Calu3 (cell line): ENCODE measurements around the gene BEND7. TPM values are rescaled to one million over a fixed set of nuclear protein-coding genes. Genes with fewer than 3 reads are reported as not detected.
A peak's percentile ranks its signal among the peaks of the same experiment; 100 is the strongest.
"Not testable (repeated sequence)": the region's sequence is repeated elsewhere in the genome, so short reads cannot be mapped to it uniquely, and the experiment has no call there.

Source experiments
- BruUV-seq: library from RNA; stranded (reverse); fragments of 400-500 nt; replicated peaks from 2 replicates; lab custom pipeline; 2021; lab: Mats Ljungman, UMichigan
- CTCF ChIA-PET: fragments of 300-600 bp; sonication (Branson Sonifier 250); formaldehyde crosslinking; loops from one replicate; lab custom pipeline; 2022; ENCODE audit warnings: antibody characterized with exemption; lab: Charles Lee
- DNase-seq: peaks from one replicate; pipeline ENCODE4 v3.0.0; 2022
- H3K27ac Mint-ChIP-seq: one replicate; pipeline ENCODE4 v1.8.0; 2022; ENCODE audit warnings: mixed read lengths; ENCODE audit not compliant: unreplicated experiment
- H3K27me3 Mint-ChIP-seq: one replicate; pipeline ENCODE4 v1.8.0; 2022; ENCODE audit warnings: mixed read lengths; ENCODE audit not compliant: unreplicated experiment
- H3K36me3 Mint-ChIP-seq: one replicate; pipeline ENCODE4 v1.8.0; 2022; ENCODE audit warnings: mild to moderate bottlenecking, moderate library complexity, mixed read lengths; ENCODE audit not compliant: insufficient read depth, unreplicated experiment
- H3K4me1 Mint-ChIP-seq: one replicate; pipeline ENCODE4 v1.8.0; 2022; ENCODE audit warnings: mild to moderate bottlenecking, low read depth, mixed read lengths; ENCODE audit not compliant: unreplicated experiment
- H3K4me3 Mint-ChIP-seq: one replicate; pipeline ENCODE4 v1.8.0; 2022; ENCODE audit warnings: mild to moderate bottlenecking, low read depth, moderate library complexity, mixed read lengths; ENCODE audit not compliant: unreplicated experiment
- H3K9me3 Mint-ChIP-seq: one replicate; pipeline ENCODE4 v1.8.0; 2022; ENCODE audit warnings: low read depth, mixed read lengths; ENCODE audit not compliant: unreplicated experiment
- CTCF ChIP-seq: fragments of 200-600 bp; IDR thresholded peaks from one replicate; pipeline ENCODE4 v1.8.0; 2022; ENCODE audit warnings: antibody characterized with exemption; ENCODE audit not compliant: unreplicated experiment
- intact Hi-C: fragments of 100-400 bp; cut with micrococcal nuclease; formaldehyde crosslinking; loops from one replicate; pipeline ENCODE4 v1.10.0; 2022; ENCODE audit not compliant: unreplicated experiment
- total RNA-seq: library from RNA; stranded (reverse); gene quantifications from 2 replicates; pipeline ENCODE4 v1.2.3, GENCODE V29; 2022

Gene BEND7
- total RNA-seq, 1 experiment from 2014 or later, result 8.3 TPM

GRCh38 chr10:13440185-13441061, 88.4 kb downstream of the BEND7 start:
- no TSS peak for BruUV-seq
- DNase-seq, result peak; percentile 77
- Mint-ChIP-seq H3K4me1 (no peaks in the 10 kb centered on the region), H3K9me3 (no peaks in the 10 kb centered on the region), H3K4me3 (peak overlapping the region; percentile 68), H3K36me3 (no peaks in the 10 kb centered on the region), H3K27ac (no peak overlapping the region), H3K27me3 (peaks cover 40% of the 10 kb centered on the region)
- CTCF ChIA-PET, result interaction anchor here (0.5 to 2.5 kb wide), 12 partner anchors 8 to 337 kb away, joined by 3 to 36 read pairs (median 4); no protein-coding TSS in a partner anchor
- TF ChIP-seq CTCF, result peak; percentile 93
- intact Hi-C loops, result loop anchor here (1.0 kb wide), 1 partner anchor 68 kb away; no protein-coding TSS in a partner anchor

DNA sequence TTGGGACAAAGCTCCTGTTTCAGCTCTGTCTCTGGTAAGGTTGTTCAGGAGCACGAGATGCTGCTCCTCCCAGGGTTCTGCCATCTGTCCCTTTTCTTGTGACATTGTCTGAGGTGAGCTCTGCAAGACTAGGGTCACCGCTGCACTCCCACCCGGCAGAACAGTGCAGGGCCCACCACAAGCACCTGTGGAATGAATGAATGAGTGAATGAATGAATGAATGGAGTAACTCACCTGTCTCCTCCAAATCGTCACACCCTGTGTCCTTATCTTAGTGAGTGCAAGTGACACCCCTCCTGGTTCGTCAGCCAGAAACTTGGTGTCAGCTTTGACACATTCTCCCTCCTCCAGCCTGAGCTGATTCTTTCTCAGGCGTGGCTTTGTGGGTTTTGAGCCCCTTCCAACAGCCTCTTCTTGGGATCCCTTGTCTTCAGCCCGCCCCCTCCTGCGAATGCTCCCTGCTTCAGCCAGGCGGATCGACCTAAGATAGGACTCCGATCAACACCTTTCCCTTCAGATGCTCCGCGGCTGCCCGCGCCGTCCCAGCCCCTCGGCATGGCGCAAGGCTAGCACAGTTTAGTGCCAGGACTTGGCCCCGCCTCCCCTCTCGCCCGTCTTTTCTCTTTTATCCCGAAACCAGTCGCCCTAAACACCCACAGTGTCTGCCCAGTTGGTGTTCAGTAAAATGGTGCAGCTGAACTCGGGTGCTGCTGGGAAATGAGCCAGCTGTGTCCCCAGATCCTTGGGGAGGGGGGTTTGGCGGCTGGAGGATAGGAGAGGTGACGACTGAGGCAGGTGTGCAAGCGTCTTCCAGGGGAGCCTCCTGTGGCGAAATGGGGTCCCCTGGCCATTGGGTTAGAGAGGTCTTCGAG, 89.3 kb downstream of the BEND7 start:
- intact Hi-C loops, result loop anchor here (1.0 kb wide), 1 partner anchor 67 kb away; no protein-coding TSS in a partner anchor
- CTCF ChIA-PET, result interaction anchor here (0.6 to 2.5 kb wide), 9 partner anchors 7 to 167 kb away, joined by 3 to 36 read pairs (median 4); no protein-coding TSS in a partner anchor
- H3K9me3 Mint-ChIP-seq, result no peaks in the 10 kb centered on the region
- TF ChIP-seq CTCF, result no peak
- H3K4me1 Mint-ChIP-seq, result no peaks in the 10 kb centered on the region
- no peak overlapping the region for H3K27ac Mint-ChIP-seq
- H3K36me3 Mint-ChIP-seq, result no peaks in the 10 kb centered on the region
- peak; percentile 17 for DNase-seq
- BruUV-seq, result no TSS peak
- H3K4me3 Mint-ChIP-seq, result peak overlapping the region; percentile 68
- peaks cover 40% of the 10 kb centered on the region for H3K27me3 Mint-ChIP-seq

GRCh38 chr10:13437026-13437555, 91.7 kb downstream of the BEND7 start:
- Mint-ChIP-seq H3K36me3 (no peaks in the 10 kb centered on the region), H3K9me3 (no peaks in the 10 kb centered on the region), H3K4me3 (no peak overlapping the region), H3K27me3 (peaks cover 40% of the 10 kb centered on the region), H3K4me1 (no peaks in the 10 kb centered on the region), H3K27ac (no peak overlapping the region)
- no TSS peak for BruUV-seq
- CTCF ChIA-PET, result interaction anchor here (0.6 kb wide), 1 partner anchor 1751 kb away, joined by 3 read pairs; no protein-coding TSS in a partner anchor
- intact Hi-C loops, result no loop called here
- no peak for TF ChIP-seq CTCF
- DNase-seq, result no peak

DNA sequence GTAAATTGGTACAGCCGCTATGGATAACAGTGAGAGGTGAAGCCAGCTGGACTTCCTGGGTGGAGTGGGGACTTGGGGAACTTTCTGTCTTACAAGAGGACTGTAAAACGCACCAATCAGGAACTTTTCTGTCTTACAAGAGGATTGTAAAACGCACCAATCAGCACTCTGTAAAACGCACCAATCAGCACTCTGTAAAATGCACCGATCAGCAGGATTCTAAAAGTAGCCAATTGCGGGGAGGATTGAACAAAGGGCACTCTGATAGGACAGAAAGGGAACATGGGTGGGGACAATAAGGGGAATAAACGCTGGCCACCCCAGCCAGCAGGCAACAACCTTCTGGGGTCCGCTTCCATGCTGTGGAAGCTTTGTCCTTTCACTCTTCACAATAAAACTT, 100.9 kb downstream of the BEND7 start:
- H3K27ac Mint-ChIP-seq, H3K4me1 Mint-ChIP-seq, DNase-seq, H3K36me3 Mint-ChIP-seq, H3K4me3 Mint-ChIP-seq, intact Hi-C loops, BruUV-seq, H3K9me3 Mint-ChIP-seq: not testable (repeated sequence)
- peaks cover 65% of the 10 kb centered on the region for H3K27me3 Mint-ChIP-seq
- CTCF ChIA-PET, result interaction anchor here (0.6 kb wide), 1 partner anchor 10 kb away, joined by 5 read pairs; no protein-coding TSS in a partner anchor
